CD4-positive, alpha-beta T cell treated with Interleukin-2 at 100 ng/mL for 4 hours (primary cell): ENCODE results near the gene UCHL5.
"Not testable (repeated sequence)": the region's sequence is repeated elsewhere in the genome, so short reads cannot be mapped to it uniquely, and the experiment has no call there.

ENCODE experiments used
- DNase-seq: peaks from one replicate; pipeline ENCODE4 v3.0.0-alpha.2; 2020; ENCODE audit warnings: low spot score

UCHL5 gene

GRCh38 chr1:193011406-193011805, 47.8 kb downstream of the UCHL5 start:
- DNase-seq: no peak

- DNase-seq: no peak
Observed at GRCh38 chr1:193009501-193009900, 49.7 kb downstream of the UCHL5 start.

- DNase-seq: no peak
Observed at GRCh38 chr1:193005785-193006184, 53.4 kb downstream of the UCHL5 start.

- no peak for DNase-seq
Observed at GRCh38 chr1:192998536-192998935, 60.6 kb downstream of the UCHL5 start.

DNA sequence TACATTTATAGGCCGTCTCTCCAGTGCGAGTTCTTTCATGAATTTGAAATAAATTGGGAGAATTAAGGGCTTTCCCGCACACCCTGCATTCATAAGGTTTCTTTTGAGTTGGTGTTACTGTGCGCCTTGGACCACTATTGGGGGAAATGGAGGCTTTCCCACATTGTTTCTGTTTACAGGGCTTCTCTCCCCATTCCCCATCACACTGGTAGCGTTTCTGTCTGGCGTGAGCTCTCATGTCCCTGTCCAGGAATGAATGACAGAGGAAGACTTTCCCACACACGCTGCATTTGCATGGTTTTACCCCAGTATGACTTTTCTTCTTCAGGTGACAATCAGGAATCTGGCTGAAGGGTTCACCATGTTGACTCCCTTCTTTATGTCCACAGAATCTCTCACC, 65.0 kb downstream of the UCHL5 start:
- no peak for DNase-seq

GRCh38 chr1:192993426-192994085, 65.6 kb downstream of the UCHL5 start:
- no peak for DNase-seq

DNA sequence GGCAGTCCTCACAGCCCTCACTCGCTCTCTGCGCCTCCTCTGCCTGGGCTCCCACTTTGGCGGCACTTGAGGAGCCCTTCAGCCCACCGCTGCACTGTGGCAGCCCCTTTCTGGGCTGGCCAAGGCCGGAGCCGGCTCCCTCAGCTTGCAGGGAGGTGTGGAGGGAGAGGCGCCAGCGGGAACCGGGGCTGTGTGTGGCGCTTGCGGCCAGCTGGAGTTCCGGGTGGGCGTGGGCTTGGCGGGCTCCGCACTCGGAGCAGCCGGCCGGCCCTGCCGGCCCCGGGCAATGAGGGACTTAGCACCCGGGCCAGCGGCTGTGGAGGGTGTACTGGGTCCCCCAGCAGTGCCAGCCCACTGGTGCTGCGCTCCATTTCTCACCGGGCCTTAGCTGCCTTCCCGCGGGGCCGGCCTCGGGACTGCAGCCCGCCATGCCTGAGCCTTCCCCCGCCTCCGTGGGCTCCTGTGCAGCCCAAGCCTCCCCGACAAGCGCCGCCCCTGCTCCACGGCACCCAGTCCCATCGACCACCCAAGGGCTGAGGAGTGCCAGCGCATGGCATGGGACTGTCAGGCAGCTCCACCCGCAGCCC, 72.3 kb downstream of the UCHL5 start:
- DNase-seq: not testable (repeated sequence)

DNA sequence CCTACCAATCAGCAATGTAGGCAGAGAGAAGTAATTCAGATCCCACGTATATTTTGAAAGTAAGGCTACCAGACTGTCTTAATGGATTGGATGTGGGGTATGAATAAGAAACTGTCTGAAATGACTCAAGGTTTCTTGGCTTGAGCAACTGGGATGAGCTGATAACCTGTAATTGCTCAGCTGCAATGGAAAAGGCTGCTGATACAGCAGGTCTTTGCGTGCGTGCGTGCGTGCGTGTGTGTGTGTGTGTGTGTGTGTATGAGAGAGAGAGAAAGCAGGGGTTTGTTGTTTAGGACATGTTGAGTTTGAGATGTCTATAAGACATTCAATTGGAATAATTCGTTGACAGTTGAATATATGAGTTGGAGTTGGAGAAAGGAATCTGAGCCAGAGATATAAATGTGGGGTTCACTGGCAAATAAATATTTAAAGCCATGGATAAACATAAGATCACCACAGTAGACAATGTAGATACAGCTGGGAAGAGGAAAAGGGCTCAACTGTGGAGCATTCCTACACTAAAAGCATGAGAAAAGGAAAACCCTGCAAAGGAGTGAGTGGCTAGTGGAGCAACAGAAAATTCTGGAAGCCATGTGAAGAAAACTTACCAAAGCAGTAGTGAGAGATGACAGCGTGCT, 72.9 kb downstream of the UCHL5 start:
- DNase-seq: no peak

- no peak for DNase-seq
Observed at GRCh38 chr1:192984080-192984479, 75.1 kb downstream of the UCHL5 start.

DNA sequence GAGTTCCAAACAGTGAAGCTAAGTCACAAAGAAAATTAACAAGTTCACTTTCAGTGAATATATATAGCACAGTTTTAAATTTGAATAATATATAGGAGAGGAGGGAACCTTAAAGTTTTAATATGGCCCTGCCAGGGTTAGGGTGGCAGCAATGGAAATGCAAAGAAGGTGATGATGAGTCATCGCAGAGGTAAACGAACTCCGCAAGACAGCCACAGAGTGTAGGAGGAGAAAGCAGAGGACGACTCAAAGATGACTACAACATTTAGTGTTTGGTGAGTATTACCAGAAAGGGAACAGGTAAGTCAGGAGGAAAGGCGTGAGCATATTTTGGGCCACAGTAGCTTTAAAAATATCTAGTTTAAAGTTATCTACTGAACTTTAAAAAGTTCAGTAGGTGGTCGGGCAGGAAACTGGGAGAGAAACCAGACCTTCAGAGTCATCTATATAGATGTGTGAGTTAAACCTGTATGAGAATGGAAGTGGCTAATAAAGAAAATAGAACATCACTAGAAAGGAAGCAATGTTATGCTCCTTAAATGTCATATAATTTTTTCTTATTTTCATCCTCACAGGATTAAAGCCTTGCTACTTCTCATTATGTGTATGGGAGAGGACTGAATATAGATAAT, 75.7 kb downstream of the UCHL5 start:
- DNase-seq: peak; percentile 5

DNA sequence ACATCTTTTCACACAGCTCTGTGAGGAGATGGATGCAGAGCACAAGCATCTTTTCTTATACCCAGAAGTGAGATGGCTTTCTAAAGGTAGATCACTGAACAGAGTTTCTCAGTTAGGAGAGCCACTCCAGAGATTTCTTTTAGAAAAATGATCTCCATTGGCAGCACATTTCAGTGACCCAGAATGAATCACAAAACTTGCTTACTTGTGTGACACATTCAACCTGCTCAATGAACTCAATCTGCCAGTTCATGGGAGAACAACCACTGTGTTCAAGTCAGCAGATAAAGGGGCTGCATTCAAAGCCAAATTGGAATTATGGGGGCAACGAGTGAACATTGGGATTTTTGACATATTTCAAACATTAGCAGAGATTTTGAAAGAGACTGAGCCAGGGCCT, 78.3 kb downstream of the UCHL5 start:
- no peak for DNase-seq

DNA sequence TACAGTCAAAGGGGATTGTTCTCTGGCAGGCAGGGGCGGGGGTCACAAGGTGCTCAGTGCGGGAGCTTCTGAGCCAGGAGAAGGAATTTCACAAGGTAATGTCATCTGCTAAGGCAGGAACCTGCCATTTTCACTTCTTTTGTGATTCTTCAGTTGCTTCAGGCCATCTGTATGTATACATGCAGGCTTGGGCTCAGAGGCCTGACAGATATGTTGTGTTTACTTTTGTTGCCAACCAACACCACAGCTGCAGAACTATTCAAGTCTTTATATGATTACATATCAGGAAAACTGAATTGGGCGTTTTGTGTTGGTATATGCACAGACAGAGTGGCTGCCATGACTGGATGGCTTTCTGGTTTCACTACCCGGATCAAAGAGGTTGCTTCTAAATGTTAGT, 78.8 kb downstream of the UCHL5 start:
- not testable (repeated sequence) for DNase-seq

- no peak for DNase-seq
Observed at GRCh38 chr1:192979542-192979941, 79.6 kb downstream of the UCHL5 start.

DNA sequence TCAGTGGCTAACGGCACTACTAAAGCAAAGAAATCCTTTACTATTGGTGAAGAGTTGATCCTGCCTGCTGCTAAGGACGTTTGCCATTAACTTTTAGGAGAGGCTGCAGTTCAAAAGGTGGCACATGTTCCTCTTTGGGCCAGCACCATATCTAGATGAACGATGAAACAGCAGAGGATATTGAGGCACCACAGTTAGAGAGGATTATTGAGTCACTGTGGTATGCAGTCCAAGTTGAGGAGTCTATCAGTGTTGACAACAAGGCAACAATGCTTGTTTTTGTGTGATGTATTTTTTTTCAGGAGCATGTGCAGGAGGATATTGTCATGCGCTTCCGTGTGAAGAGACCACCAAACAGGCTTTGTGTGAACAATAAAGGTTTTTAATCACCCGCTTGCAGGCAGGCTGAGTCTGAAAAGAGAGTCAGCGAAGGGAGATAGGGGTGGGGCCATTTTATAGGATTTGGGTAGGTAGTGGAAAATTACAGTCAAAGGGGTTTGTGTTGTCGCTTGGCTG, 80.9 kb downstream of the UCHL5 start:
- no peak for DNase-seq

- no peak for DNase-seq
Observed at GRCh38 chr1:192977089-192977706, 82.0 kb downstream of the UCHL5 start.

DNA sequence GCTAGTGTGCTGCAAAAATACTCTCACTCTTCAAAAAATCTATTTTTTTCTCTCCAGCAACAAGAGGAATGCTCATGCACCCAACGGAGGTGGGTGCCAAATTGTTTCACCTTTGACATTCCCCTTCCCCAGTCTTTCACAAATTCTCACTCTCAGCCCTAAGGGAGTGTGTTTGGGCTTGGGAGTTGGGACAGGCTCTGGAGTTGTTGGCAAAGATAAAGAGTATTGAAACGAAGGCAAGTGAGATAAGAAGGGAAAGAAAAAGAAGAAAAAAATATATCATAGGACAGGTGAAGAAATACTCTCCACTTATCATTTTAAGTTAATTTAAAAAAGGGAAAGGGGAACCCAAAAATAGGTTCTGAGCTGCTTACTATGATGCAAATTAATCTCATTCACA, 82.6 kb downstream of the UCHL5 start:
- no peak for DNase-seq

GRCh38 chr1:192974701-192975100, 84.5 kb downstream of the UCHL5 start:
- DNase-seq: no peak

DNA sequence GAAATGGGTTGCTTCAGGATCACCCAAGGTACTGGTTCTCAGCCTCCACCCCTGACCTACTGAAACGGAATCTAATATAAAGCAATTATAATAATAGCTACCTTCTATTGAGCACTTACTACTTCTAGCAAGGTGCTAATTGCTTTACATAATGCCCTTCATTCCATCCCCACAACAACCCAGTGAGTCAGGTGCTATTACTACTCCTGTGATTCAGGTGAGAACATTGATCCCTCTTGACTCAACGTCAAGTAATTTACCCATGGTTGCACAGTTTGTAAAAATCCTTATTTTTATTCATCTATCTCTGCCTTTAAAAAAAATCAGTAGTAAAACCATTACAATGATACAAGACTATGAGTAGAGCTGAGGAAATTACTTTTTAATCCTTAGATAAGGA, 85.2 kb downstream of the UCHL5 start:
- DNase-seq: no peak

DNA sequence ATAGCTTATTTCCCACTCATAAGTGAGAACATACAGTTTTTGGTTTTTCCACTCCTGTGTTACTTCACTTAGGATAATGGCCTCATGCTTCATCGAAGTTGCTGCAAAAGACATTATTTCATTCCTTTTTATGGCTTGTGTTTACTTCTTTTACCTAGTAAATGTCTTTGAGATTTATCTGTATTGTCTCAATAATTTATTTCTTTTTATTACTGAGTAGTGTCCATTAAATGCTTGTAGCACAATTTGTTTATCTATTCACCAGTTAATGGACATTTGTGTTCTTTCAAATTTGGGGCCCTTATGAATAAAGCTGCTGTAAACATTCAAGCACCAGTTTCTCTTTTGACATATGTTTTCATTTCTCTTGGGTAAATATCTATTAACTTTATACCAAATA, 86.0 kb downstream of the UCHL5 start:
- DNase-seq: no peak

- no peak for DNase-seq
Observed at GRCh38 chr1:192969091-192969490, 90.1 kb downstream of the UCHL5 start.

- no peak for DNase-seq
Observed at GRCh38 chr1:192968323-192968722, 90.8 kb downstream of the UCHL5 start.

- no peak for DNase-seq
Observed at GRCh38 chr1:192967901-192968300, 91.3 kb downstream of the UCHL5 start.
